H9 (cell line): ENCODE results near the gene PDE1C. TPM values are rescaled to one million over a fixed set of nuclear protein-coding genes. Genes with fewer than 3 reads are reported as not detected.

ENCODE experiments used
- DNase-seq: peaks from one replicate; pipeline ENCODE4 v3.0.0-alpha.2; 2017
- H2AFZ ChIP-seq: one replicate; pipeline ENCODE4 v1.6.1; 2013; ENCODE audit warnings: mild to moderate bottlenecking, low read length, control low read depth, moderate library complexity
- H2AK5ac ChIP-seq: 2 replicates; pipeline ENCODE4 v1.6.1; 2013; ENCODE audit warnings: low read length, control low read depth, mixed read lengths; ENCODE audit not compliant: insufficient read length
- H2BK120ac ChIP-seq: one replicate; pipeline ENCODE4 v1.6.1; 2013; ENCODE audit warnings: low read depth, mild to moderate bottlenecking, low read length, control low read depth, inconsistent platforms; ENCODE audit not compliant: poor library complexity, severe bottlenecking
- H2BK12ac ChIP-seq: 2 replicates; pipeline ENCODE4 v1.6.1; 2013; ENCODE audit warnings: low read length, control low read depth, mixed read lengths, low read depth; ENCODE audit not compliant: insufficient read length
- H2BK15ac ChIP-seq: 2 replicates; pipeline ENCODE4 v1.6.1; 2013; ENCODE audit warnings: low read depth, low read length, control low read depth
- H2BK20ac ChIP-seq: one replicate; pipeline ENCODE4 v1.6.1; 2013; ENCODE audit warnings: low read depth, mild to moderate bottlenecking, low read length, control low read depth, inconsistent platforms; ENCODE audit not compliant: poor library complexity, severe bottlenecking
- H2BK5ac ChIP-seq: 2 replicates; pipeline ENCODE4 v1.6.1; 2013; ENCODE audit warnings: low read length, control low read depth, mixed read lengths; ENCODE audit not compliant: insufficient read length
- H3K14ac ChIP-seq: 2 replicates; pipeline ENCODE4 v1.6.1; 2013; ENCODE audit warnings: low read length, control low read depth; ENCODE audit not compliant: insufficient read depth
- H3K18ac ChIP-seq: 2 replicates; pipeline ENCODE4 v1.6.1; 2013; ENCODE audit warnings: low read depth, mild to moderate bottlenecking, mixed read lengths, low read length, control low read depth; ENCODE audit not compliant: insufficient read length
- H3K23ac ChIP-seq: 2 replicates; pipeline ENCODE4 v1.6.1; 2013; ENCODE audit warnings: low read length, control low read depth, mixed read lengths, low read depth; ENCODE audit not compliant: insufficient read length
- H3K23me2 ChIP-seq: 2 replicates; pipeline ENCODE4 v1.6.1; 2013; ENCODE audit warnings: low read depth, mild to moderate bottlenecking, mixed read lengths, low read length, control low read depth; ENCODE audit not compliant: insufficient read length, poor library complexity, severe bottlenecking
- H3K27ac ChIP-seq: 2 replicates; pipeline ENCODE4 v1.5.1; 2013; ENCODE audit warnings: low read length, control low read depth, mixed read lengths, low read depth; ENCODE audit not compliant: insufficient read length
- H3K27me3 ChIP-seq: 2 replicates; pipeline ENCODE4 v1.6.1; 2013; ENCODE audit warnings: low read length, control low read depth, inconsistent platforms; ENCODE audit not compliant: insufficient read depth
- H3K4ac ChIP-seq: 2 replicates; pipeline ENCODE4 v1.6.1; 2013; ENCODE audit warnings: low read depth, mild to moderate bottlenecking, control low read depth, inconsistent platforms, low read length, moderate library complexity
- H3K4me1 ChIP-seq: 2 replicates; pipeline ENCODE4 v1.6.1; 2013; ENCODE audit warnings: low read length, control low read depth, inconsistent platforms; ENCODE audit not compliant: insufficient read depth
- H3K4me2 ChIP-seq: 2 replicates; pipeline ENCODE4 v1.6.1; 2013; ENCODE audit warnings: low read length, control low read depth, mixed read lengths; ENCODE audit not compliant: insufficient read length, insufficient read depth
- H3K56ac ChIP-seq: 2 replicates; pipeline ENCODE4 v1.6.1; 2013; ENCODE audit warnings: low read depth, mild to moderate bottlenecking, mixed read lengths, low read length, control low read depth; ENCODE audit not compliant: insufficient read length
- H3K79me1 ChIP-seq: 2 replicates; pipeline ENCODE4 v1.6.1; 2013; ENCODE audit warnings: low read depth, mild to moderate bottlenecking, moderate library complexity, low read length, control low read depth, inconsistent platforms; ENCODE audit not compliant: insufficient read depth, poor library complexity, severe bottlenecking
- H3K79me2 ChIP-seq: 2 replicates; pipeline ENCODE4 v1.6.1; 2013; ENCODE audit warnings: low read length, control low read depth, inconsistent platforms; ENCODE audit not compliant: insufficient read depth
- H3K9ac ChIP-seq: 2 replicates; pipeline ENCODE4 v1.6.1; 2013; ENCODE audit warnings: low read length, control low read depth, mixed read lengths; ENCODE audit not compliant: insufficient read length; ENCODE audit errors: extremely low read depth
- H3K9me3 ChIP-seq: one replicate; pipeline ENCODE4 v1.6.1; 2013; ENCODE audit warnings: low read depth, low read length, inconsistent platforms; ENCODE audit not compliant: control insufficient read depth
- H3T11ph ChIP-seq: one replicate; pipeline ENCODE4 v1.6.1; 2013; ENCODE audit warnings: mild to moderate bottlenecking, low read length, control low read depth, inconsistent platforms
- H4K20me1 ChIP-seq: one replicate; pipeline ENCODE4 v1.6.1; 2013; ENCODE audit not compliant: control insufficient read depth, insufficient read length, insufficient read depth
- H4K5ac ChIP-seq: 2 replicates; pipeline ENCODE4 v1.6.1; 2013; ENCODE audit warnings: low read depth, mild to moderate bottlenecking, mixed read lengths, low read length, control low read depth; ENCODE audit not compliant: insufficient read length
- H4K8ac ChIP-seq: replicated peaks from 2 replicates; pipeline ENCODE4 v1.6.1; 2013; ENCODE audit warnings: low read length, control low read depth, mixed read lengths, low read depth; ENCODE audit not compliant: insufficient read length
- H4K91ac ChIP-seq: 2 replicates; pipeline ENCODE4 v1.6.1; 2013; ENCODE audit warnings: low read depth, mild to moderate bottlenecking, moderate library complexity, mixed read lengths, low read length, control low read depth; ENCODE audit not compliant: insufficient read length
- H3K27ac Mint-ChIP-seq, 3 experiments: 2 replicates in 2 of 3; 3 replicates in 1 of 3; pipeline ENCODE4 v1.8.0; 2020 to 2021; ENCODE audit warnings: mixed read lengths in 3 of 3, mild to moderate bottlenecking in 1 of 3, moderate library complexity in 1 of 3
- H3K27me3 Mint-ChIP-seq: 2 replicates; pipeline ENCODE4 v1.8.0; 2021; ENCODE audit warnings: low read depth, mild to moderate bottlenecking, moderate library complexity, mixed read lengths
- H3K36me3 Mint-ChIP-seq, 3 experiments: 2 replicates in 2 of 3; 3 replicates in 1 of 3; pipeline ENCODE4 v1.8.0; 2020 to 2021; ENCODE audit warnings: low read depth in 3 of 3, mixed read lengths in 3 of 3; ENCODE audit not compliant: insufficient read depth in 1 of 3
- H3K4me1 Mint-ChIP-seq, 2 experiments: 2 replicates each; pipeline ENCODE4 v1.8.0; 2020; ENCODE audit warnings: mixed read lengths in 2 of 2
- H3K4me3 Mint-ChIP-seq, 2 experiments: 2 replicates in 1 of 2; 3 replicates in 1 of 2; pipeline ENCODE4 v1.8.0; 2020 to 2021; ENCODE audit warnings: mild to moderate bottlenecking in 2 of 2, mixed read lengths in 2 of 2, moderate library complexity in 1 of 2
- H3K9me3 Mint-ChIP-seq, 2 experiments: 2 replicates in 1 of 2; 3 replicates in 1 of 2; pipeline ENCODE4 v1.8.0; 2020; ENCODE audit warnings: mild to moderate bottlenecking in 2 of 2, mixed read lengths in 2 of 2, moderate library complexity in 1 of 2
- WGBS: extraction: QIAGEN DNeasy Blood & Tissue Kit; methylation state at CpG from one replicate; pipeline ENCODE4 v1.1.7; 2013; ENCODE audit warnings: missing lambda C conversion rate, low lambda C conversion rate, mixed read lengths; ENCODE audit not compliant: insufficient read length; ENCODE audit errors: extremely low coverage; 5-methylcytosine and 5-hydroxymethylcytosine counted together
- total RNA-seq: library from RNA; stranded (reverse); gene quantifications from 2 replicates; pipeline ENCODE4 v1.2.1, GENCODE V29; 2021
- TF ChIP-seq, protein P1 (sequence below): fragments of 200-600 bp; sonication (generic); conservative IDR thresholded peaks from 3 replicates; pipeline ENCODE4 v1.8.0; 2021; ENCODE audit warnings: antibody characterized with exemption, mild to moderate bottlenecking

Gene PDE1C
- total RNA-seq, 1 experiment from 2014 or later = 0.17 TPM

DNA sequence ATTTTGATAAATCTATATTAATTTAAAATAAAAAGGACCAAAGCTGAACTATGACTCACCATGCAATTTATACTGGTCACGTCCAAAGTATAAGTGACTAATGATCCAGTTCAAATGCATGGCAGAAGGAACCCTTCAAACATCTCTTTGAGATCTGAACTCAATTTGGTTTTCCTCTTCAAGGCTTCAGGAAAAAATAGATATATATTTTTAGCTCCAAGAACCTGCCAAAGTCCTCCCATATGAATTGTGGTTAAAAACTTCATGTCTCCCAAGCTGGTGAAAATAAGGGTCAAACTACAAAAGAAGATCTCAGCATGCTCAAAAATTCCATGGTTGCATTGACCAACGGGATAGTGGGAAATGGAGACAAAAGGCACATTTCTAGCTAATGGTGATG is 34.6 kb upstream of the PDE1C start:
- H3K23me2 ChIP-seq = no peaks in the 10 kb centered on the region
- H3K27ac ChIP-seq = no peak overlapping the region
- H2AK5ac ChIP-seq = no peak overlapping the region
- H3K79me1 ChIP-seq = no peaks in the 10 kb centered on the region
- H2BK20ac ChIP-seq = no peak overlapping the region
- Mint-ChIP-seq H3K36me3 (no peaks in the 10 kb centered on the region), H3K27ac (no peak overlapping the region), H3K27me3 (peaks cover 11% of the 10 kb centered on the region), H3K4me1 (peaks cover 0 to 4% of the 10 kb centered on the region in 2 experiments; a peak in 1 of 4 replicates), H3K9me3 (peaks cover 2 to 5% of the 10 kb centered on the region in 2 experiments; a peak in 4 of 5 replicates), H3K4me3 (no peak overlapping the region)
- H2BK15ac ChIP-seq = no peak overlapping the region
- H3K4me1 ChIP-seq = no peaks in the 10 kb centered on the region
- H3K14ac ChIP-seq = no peak overlapping the region
- no peaks in the 10 kb centered on the region for H4K20me1 ChIP-seq
- no peak overlapping the region for H4K91ac ChIP-seq
- H3K9me3 ChIP-seq = no peaks in the 10 kb centered on the region
- no peak overlapping the region for H2AFZ ChIP-seq
- H2BK5ac ChIP-seq = no peak overlapping the region
- no peak overlapping the region for H4K5ac ChIP-seq
- H3K4ac ChIP-seq = no peak overlapping the region
- no peak overlapping the region for H3K23ac ChIP-seq
- no peak overlapping the region for H3K4me2 ChIP-seq
- no peaks in the 10 kb centered on the region for H3K27me3 ChIP-seq
- no peak overlapping the region for H4K8ac ChIP-seq
- no peak overlapping the region for H2BK12ac ChIP-seq
- no peaks in the 10 kb centered on the region for H3K79me2 ChIP-seq
- TF ChIP-seq, protein P1, sequence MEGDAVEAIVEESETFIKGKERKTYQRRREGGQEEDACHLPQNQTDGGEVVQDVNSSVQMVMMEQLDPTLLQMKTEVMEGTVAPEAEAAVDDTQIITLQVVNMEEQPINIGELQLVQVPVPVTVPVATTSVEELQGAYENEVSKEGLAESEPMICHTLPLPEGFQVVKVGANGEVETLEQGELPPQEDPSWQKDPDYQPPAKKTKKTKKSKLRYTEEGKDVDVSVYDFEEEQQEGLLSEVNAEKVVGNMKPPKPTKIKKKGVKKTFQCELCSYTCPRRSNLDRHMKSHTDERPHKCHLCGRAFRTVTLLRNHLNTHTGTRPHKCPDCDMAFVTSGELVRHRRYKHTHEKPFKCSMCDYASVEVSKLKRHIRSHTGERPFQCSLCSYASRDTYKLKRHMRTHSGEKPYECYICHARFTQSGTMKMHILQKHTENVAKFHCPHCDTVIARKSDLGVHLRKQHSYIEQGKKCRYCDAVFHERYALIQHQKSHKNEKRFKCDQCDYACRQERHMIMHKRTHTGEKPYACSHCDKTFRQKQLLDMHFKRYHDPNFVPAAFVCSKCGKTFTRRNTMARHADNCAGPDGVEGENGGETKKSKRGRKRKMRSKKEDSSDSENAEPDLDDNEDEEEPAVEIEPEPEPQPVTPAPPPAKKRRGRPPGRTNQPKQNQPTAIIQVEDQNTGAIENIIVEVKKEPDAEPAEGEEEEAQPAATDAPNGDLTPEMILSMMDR = no peak
- H2BK120ac ChIP-seq = no peak overlapping the region
- H3K56ac ChIP-seq = no peak overlapping the region
- no peak overlapping the region for H3T11ph ChIP-seq
- no CpG with 5 or more reads among the region's 2 CpGs for WGBS
- H3K18ac ChIP-seq = no peak overlapping the region
- no peak overlapping the region for H3K9ac ChIP-seq
- no peak for DNase-seq
